Adipose tissue (tissue), 3 donors: Measurements from ENCODE around the gene KIZ. TPM values are rescaled to one million over a fixed set of nuclear protein-coding genes. Genes with fewer than 3 reads are reported as not detected.

Experiments
- H3K27ac ChIP-seq: one replicate; pipeline ENCODE4 v1.5.1; 2013; ENCODE audit warnings: low read depth, low read length
- WGBS, 3 donors: extraction: QIAGEN DNeasy Blood & Tissue Kit; methylation state at CpG; one replicate each; pipeline ENCODE4 v1.1.7; 2013; 5-methylcytosine and 5-hydroxymethylcytosine counted together
- polyA plus RNA-seq, 3 donors: library from polyadenylated mRNA; stranded (reverse); fragments of 200-250 nt; gene quantifications; one replicate each; pipeline ENCODE4 v1.2.3, GENCODE V29; 2013
- donor health status: healthy with polysubstance abuse.
- donor health status: Bipolar disorder and iron deficiency.
- donor health status: healthy.

The KIZ gene
- polyA plus RNA-seq, 3 donors, result 8.5 to 17.5 (median 13.5) TPM

- 2 to 3% (median 3%) methylated on average over 38 of the region's 38 CpGs for WGBS, 3 donors
- H3K27ac ChIP-seq, result no peak overlapping the region
These were observed 23.1 kb upstream of the KIZ start for GRCh38 chr20:21102603-21103311.

DNA sequence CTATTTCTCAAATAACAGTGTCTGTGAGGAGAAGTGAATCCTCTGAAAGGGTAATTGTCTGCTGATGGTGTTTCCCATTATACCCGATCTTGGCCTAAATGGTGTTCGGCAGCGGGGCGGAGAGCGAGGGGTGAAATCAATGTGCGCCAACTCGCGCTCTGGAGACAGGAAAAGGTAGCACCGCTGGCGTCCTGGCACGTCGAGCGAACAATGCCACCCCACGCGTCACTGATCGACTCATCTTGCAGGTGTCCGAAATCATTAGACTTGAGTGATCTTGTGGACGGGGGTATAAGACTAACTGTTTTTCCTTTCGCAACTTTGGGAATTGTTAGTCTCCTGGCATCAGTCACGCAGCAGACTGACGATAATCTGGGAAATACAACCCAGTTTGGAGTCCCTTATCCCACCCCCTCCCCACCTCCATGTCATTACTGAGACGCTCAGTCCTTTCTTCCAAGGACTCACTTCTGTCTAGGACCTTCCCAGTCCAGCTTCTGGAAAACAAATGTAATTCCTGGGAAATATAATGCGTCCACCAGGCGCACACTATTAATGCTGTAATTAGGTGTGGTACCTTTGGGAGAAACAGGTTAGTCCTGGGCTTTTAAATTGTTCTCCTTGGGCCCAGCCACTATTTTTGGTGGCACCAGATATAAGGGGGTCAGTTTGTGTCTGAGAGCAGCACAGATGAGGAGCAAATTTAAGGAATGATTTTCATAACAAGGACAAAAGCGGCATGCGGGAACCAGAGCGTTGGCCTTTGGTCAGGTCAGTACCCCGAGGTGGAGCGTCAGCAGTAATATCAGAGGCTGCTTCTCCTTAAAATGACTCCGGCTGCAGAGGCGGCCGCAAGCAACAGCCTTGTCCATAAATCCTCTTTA is 22.1 kb upstream of the KIZ start:
- H3K27ac ChIP-seq, result no peak overlapping the region
- WGBS, 3 donors, result 11 to 19% (median 13%) methylated on average over 32 of the region's 32 CpGs

GRCh38 chr20:21104466-21104761 is 21.5 kb upstream of the KIZ start:
- WGBS, 3 donors, result 15 to 30% (median 16%) methylated on average over 5 of the region's 5 CpGs
- no peak overlapping the region for H3K27ac ChIP-seq

GRCh38 chr20:21104921-21105320 is 21.0 kb upstream of the KIZ start:
- WGBS, 3 donors, result 7 to 16% (median 10%) methylated on average over 15 to 16 of the region's 16 CpGs
- no peak overlapping the region for H3K27ac ChIP-seq

GRCh38 chr20:21105429-21106170 is 20.3 kb upstream of the KIZ start:
- WGBS, 3 donors, result 3% methylated on average over 44 to 50 of the region's 50 CpGs
- H3K27ac ChIP-seq, result no peak overlapping the region

GRCh38 chr20:21106171-21107017 is 19.5 kb upstream of the KIZ start, which contains the start of gene LINC00237:
Gene LINC00237, minus strand, starts transcription at chr20:21106358.
- WGBS, 3 donors, result 5 to 8% (median 8%) methylated on average over 43 of the region's 43 CpGs
- no peak within 1 kb of the TSS for H3K27ac ChIP-seq

- 81 to 92% (median 91%) methylated on average over 2 of the region's 2 CpGs for WGBS, 3 donors
- H3K27ac ChIP-seq, result no peak overlapping the region
These were observed 16.7 kb upstream of the KIZ start for GRCh38 chr20:21109144-21109543.

DNA sequence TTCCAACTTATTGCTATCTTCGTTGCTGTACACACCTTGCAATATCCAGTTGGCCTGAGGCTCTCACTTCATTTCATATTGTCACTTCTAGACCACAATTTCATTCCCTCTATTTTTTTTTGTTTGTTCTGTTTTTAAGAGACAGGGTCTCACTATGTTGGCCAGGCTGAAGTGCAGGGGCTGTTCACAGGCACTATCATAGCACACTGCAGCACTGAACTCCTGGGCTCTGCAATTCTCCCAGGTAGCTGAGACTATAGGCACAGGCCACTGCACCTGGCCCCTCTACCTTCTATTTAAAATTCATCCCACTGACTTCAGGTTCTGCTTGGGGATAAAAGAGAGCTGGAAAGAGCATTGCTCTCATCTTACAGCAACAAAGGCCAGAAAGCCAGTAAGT is 15.1 kb upstream of the KIZ start:
- WGBS, 3 donors, result 80 to 91% (median 90%) methylated on average over 1 of the region's 1 CpG
- H3K27ac ChIP-seq, result no peak overlapping the region

- WGBS, 3 donors, result 77 to 90% (median 90%) methylated on average over 2 of the region's 2 CpGs
- no peak overlapping the region for H3K27ac ChIP-seq
These were observed 14.5 kb upstream of the KIZ start for GRCh38 chr20:21111416-21111815.

DNA sequence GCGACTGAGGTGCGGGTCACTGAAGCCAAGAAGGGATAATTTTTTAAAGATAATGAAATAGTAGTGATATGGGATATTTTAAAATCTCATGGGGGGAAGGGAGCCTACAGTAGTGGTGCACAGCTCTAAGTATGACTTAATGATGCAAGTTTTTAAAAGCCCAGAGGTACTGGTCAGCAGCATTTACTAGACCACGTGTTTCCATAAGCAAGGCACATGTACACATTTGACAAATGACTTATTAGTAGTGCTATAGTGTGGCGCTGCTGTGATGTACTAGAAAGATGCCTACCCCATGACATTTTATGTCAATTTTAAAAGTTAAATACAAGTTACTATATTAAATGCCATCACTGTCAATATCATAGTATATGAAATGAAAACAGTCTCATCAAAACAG is 12.2 kb upstream of the KIZ start:
- 75 to 90% (median 85%) methylated on average over 4 of the region's 4 CpGs for WGBS, 3 donors
- no peak overlapping the region for H3K27ac ChIP-seq

DNA sequence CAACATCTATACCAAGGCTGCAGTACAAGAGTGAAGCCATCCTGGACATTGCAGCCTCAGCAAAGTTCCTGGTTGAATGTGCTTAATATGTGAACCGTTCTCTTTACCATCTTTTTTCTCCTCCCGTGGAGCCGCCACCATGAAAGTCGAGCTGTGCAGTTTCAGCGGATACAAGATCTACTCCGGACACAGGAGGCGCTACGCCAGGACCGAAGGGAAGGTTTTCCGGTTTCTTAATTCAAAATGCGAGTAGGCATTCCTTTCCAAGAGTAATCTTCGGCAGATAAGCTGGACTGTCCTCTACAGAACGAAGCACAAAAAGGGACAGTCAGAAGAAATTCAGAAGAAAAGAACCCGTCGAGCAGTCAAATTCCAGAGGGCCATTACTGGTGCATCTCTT is 11.3 kb upstream of the KIZ start:
- no peak overlapping the region for H3K27ac ChIP-seq
- WGBS, 3 donors, result 90 to 93% (median 92%) methylated on average over 15 of the region's 15 CpGs

DNA sequence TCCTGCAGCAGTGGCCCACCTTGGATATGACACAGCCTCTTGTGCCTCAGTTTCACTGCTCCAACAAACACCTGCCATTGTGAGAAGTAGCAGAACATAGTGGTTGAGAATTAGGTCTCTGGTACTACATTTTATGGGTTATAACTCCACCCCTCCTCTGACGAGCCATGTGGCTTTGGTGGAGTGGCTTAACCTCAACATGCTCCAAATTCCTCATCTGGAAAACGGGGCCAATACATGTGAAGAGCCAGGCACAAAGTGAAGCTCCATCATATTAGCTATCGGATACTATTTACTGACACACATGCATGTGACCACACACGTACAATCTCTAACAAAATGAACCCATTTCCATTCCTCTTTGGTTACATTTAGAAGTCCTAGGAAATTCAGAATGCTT is 8.4 kb upstream of the KIZ start:
- H3K27ac ChIP-seq, result no peak overlapping the region
- 73 to 80% (median 78%) methylated on average over 4 of the region's 4 CpGs for WGBS, 3 donors

DNA sequence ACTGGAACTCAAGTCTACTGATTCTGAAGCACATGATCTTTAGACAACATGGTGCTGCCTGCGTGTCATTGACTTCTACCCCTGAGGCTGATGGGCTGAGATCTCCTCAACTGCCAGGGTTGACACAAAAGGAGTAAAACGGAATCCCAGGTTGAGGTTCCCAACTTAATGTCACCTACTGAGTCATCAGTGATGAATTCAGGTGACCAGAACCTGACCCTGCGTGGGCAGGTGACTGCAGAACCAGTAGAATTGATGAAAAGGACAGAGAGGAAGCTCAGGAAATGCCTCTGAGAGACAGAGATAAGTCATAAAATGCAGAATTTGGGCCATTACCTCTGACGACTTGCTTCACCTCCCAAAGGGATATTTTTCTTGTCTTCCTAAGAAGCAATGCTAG is 7.7 kb upstream of the KIZ start:
- 60 to 61% (median 60%) methylated on average over 4 of the region's 4 CpGs for WGBS, 3 donors
- no peak overlapping the region for H3K27ac ChIP-seq

DNA sequence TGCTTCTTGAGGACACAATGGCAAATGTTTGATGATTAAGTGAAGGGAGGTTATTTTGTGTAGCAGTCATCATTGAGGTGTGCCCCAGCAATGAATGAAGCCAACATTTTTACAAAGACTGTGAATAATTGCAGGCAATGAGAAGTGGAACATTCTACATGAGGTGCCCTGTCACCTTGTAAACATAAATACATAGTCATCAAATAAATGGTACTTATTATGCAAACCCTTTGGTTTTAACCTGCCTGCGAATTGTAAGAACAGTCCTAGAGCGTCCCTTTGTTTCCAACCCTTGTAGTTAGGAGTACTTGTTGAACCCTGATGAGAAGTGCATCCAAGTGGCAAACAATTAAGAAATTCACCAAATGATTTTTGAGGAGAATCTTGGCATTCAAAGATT is 7.1 kb upstream of the KIZ start:
- H3K27ac ChIP-seq, result no peak overlapping the region
- WGBS, 3 donors, result 91 to 96% (median 95%) methylated on average over 2 of the region's 2 CpGs

DNA sequence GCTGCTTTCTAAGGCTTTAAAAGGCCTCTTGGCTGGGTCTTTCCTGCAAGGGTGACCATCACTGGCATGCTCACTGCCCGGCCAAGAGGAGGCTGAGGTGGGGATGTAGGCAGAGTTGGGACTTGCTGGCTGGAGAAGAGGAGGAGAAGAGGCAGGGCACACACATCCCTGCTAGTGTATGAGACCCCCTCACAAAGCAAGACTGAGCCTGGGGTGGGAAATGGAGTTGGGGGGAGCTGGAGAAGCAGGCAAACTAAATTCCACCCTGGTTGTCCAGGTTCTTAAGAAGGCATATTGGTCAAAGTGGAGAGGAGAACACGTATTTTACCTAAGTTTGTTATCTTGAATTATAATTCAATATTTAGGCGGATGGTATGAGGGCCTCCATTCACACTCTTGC is 1.7 kb upstream of the KIZ start:
- 91 to 98% (median 91%) methylated on average over 3 of the region's 3 CpGs for WGBS, 3 donors
- H3K27ac ChIP-seq, result no peak overlapping the region

DNA sequence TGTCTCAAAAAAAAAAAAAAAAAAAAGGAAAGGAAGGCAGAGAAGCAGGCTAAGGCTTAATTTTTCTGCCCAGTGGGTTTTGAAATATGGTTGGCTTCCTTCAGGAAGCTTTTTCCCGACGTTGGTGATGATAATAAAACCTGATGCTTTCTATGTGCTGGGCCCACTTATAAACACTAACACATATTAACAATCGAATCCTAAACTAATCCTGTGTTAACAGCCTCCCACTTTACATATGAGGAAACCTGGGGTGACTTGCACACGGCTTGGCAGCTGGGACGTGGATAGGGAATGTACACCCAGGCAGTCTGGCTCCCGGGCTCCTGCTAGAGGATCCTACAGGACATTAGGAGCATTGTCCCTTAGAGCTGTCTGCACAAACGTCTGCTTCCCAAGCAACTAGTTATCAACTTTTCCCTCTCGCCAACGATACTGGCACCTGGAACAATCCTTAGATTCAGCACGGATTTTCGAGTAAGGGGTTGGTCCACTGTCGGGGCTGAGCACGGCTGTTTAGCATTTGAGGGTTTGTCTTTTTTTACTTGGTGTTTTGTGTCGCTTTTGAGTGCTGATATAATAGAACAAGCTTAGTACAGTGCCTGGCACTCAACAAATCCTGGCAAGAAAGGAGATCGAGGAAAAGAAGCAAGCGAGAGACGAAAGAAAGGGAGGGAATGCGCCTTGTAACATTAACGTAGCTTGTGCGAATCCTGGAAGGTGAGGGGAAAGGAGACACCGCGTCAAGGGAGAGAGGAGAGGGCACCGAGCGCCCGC is 622 bp upstream of the KIZ start:
- 4 to 5% (median 4%) methylated on average over 21 to 25 of the region's 25 CpGs for WGBS, 3 donors

DNA sequence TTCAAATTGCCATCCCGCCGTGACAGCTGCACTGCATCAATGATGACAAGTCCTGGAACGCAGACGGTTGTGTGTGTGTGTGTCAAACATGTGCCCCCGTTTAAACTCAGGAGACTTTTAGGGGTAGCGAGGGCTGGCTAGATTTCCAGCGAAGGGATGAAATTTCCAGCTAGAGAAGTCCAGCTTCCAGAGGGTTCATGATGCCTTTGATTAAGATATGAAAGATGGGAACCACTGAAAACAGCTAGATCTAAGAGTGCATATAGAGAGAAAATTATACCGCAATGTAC is 644 bp downstream of the KIZ start:
- WGBS, 3 donors, result 5 to 12% (median 11%) methylated on average over 8 of the region's 8 CpGs
- H3K27ac ChIP-seq, result no peak overlapping the region

More for the DNA sequence above, 622 bp upstream of the KIZ start:
- no peak overlapping the region for H3K27ac ChIP-seq
